GM12878 (cell line): ENCODE results near the gene FUZ. TPM values are rescaled to one million over a fixed set of nuclear protein-coding genes. Genes with fewer than 3 reads are reported as not detected.

ENCODE experiments used
- BCLAF1 ChIP-seq: fragments of 450-650 bp; IDR thresholded peaks from 2 replicates; pipeline ENCODE4 v1.6.1; 2017; ENCODE audit warnings: antibody characterized with exemption, mild to moderate bottlenecking, moderate library complexity
- CTCF ChIP-seq, 3 experiments: IDR thresholded peaks in 2 of 3; conservative IDR thresholded peaks in 1 of 3; 2 replicates each; pipeline ENCODE4 v1.5.1; 2011; ENCODE audit warnings: low read depth in 3 of 3, low read length in 3 of 3, mild to moderate bottlenecking in 3 of 3, control low read depth in 2 of 3, moderate library complexity in 2 of 3, inconsistent platforms in 1 of 3, mixed read lengths in 1 of 3; ENCODE audit not compliant: control insufficient read depth in 2 of 3, insufficient read depth in 1 of 3; ENCODE audit errors: extremely low read depth in 1 of 3
- EZH2 ChIP-seq: IDR thresholded peaks from 2 replicates; pipeline ENCODE4 v1.6.1; 2012; ENCODE audit warnings: low read depth, mild to moderate bottlenecking, control low read depth, inconsistent platforms, low read length, borderline replicate concordance; ENCODE audit not compliant: control insufficient read depth
- FOS ChIP-seq: IDR thresholded peaks from 3 replicates; pipeline ENCODE4 v1.6.1; 2011; ENCODE audit warnings: borderline replicate concordance; ENCODE audit not compliant: insufficient read length; ENCODE audit errors: extremely low read depth
- IKZF2 ChIP-seq, 2 experiments: fragments of 450-650 bp; IDR thresholded peaks; 2 replicates each; pipeline ENCODE4 v1.6.1; 2017; ENCODE audit warnings: mild to moderate bottlenecking in 2 of 2, moderate library complexity in 2 of 2
- KAT2A ChIP-seq: conservative IDR thresholded peaks from 2 replicates; pipeline ENCODE4 v1.6.1; 2011; ENCODE audit warnings: low read depth, low read length; ENCODE audit not compliant: control insufficient read depth
- KDM1A ChIP-seq: fragments of 200-600 bp; sonication (generic); IDR thresholded peaks from 2 replicates; pipeline ENCODE4 v1.6.1; 2016; ENCODE audit warnings: borderline replicate concordance
- PML ChIP-seq: IDR thresholded peaks from 2 replicates; pipeline ENCODE4 v1.6.1; 2012; ENCODE audit warnings: low read length, inconsistent platforms
- RBBP5 ChIP-seq: fragments of 200-600 bp; sonication (generic); conservative IDR thresholded peaks from 2 replicates; pipeline ENCODE4 v1.6.1; 2016
- RELB ChIP-seq: fragments of 450-650 bp; IDR thresholded peaks from 2 replicates; pipeline ENCODE4 v1.6.1; 2017; ENCODE audit warnings: low read depth, mild to moderate bottlenecking, moderate library complexity
- REST ChIP-seq: IDR thresholded peaks from 2 replicates; pipeline ENCODE4 v1.6.1; 2012; ENCODE audit warnings: mild to moderate bottlenecking, low read depth, low read length
- SIN3A ChIP-seq: IDR thresholded peaks from 2 replicates; pipeline ENCODE4 v1.6.1; 2012; ENCODE audit warnings: low read depth, low read length, improper control_type of control experiment
- SUPT20H ChIP-seq: IDR thresholded peaks from 2 replicates; pipeline ENCODE4 v1.6.1; 2011; ENCODE audit warnings: low read depth, mild to moderate bottlenecking, low read length, moderate library complexity, borderline replicate concordance; ENCODE audit not compliant: control insufficient read depth
- TAF1 ChIP-seq: IDR thresholded peaks from 2 replicates; pipeline ENCODE4 v1.6.1; 2011; ENCODE audit warnings: mild to moderate bottlenecking, low read depth, low read length, borderline replicate concordance
- ZNF24 ChIP-seq: fragments of 450-650 bp; IDR thresholded peaks from 2 replicates; pipeline ENCODE4 v1.6.1; 2017; ENCODE audit warnings: antibody characterized with exemption, mild to moderate bottlenecking
- ZNF687 ChIP-seq: fragments of 450-650 bp; IDR thresholded peaks from 2 replicates; pipeline ENCODE4 v1.6.1; 2017; ENCODE audit warnings: mild to moderate bottlenecking, moderate library complexity
- polyA plus RNA-seq, 11 experiments: library from polyadenylated mRNA; depleted of rRNA in 4 of 11; unstranded in 6 of 11; stranded (reverse) in 5 of 11; fragments of >200 nt; fragmentation: Nextera tagmentation in 4 of 11; fragmentation: Illumina TruSeq in 1 of 11; extraction: Ambion mirVana in 4 of 11; extraction: Trizol in 1 of 11; gene quantifications; 1 replicate in 1 of 11; 2 replicates in 10 of 11; pipeline versions ENCODE4 v1.2.1 to v1.2.3, GENCODE V29; 2011 to 2016; ENCODE audit warnings: inconsistent platforms in 2 of 11, missing spikeins in 2 of 11, low read depth in 1 of 11
- total RNA-seq, 4 experiments: library from RNA; depleted of rRNA in 3 of 4; stranded (reverse); fragments of >200 nt in 3 of 4; fragmentation: Illumina TruSeq in 1 of 4; extraction: Trizol in 1 of 4; gene quantifications; 2 replicates each; pipeline versions ENCODE4 v1.2.1 to v1.2.3, GENCODE V29; 2013 to 2021

FUZ gene
- total and polyA plus RNA-seq, 10 of the 15 experiments (the other 5 are each of a cell fraction or from before 2014, with no cell fraction given) = 0.18 to 11.5 (median 8.8) TPM

GRCh38 chr19:49848938-49849337 is 35.8 kb upstream of the FUZ start (continued):
- TF ChIP-seq ZNF687 (no peak), PML (no peak), FOS (no peak), TAF1 (no peak), RELB (no peak), EZH2 (no peak), BCLAF1 (no peak), IKZF2 (IDR thresholded peaks at IDR 0.05) (peak; percentile 23 to 49; a peak in 3 of 4 replicates), KDM1A (no peak), KAT2A (no peak), ZNF24 (no peak), SUPT20H (no peak), RBBP5 (no peak), SIN3A (no peak), REST (no peak), CTCF (IDR thresholded peaks at IDR 0.05 in 2 of 3, conservative IDR thresholded peaks at IDR 0.05 in 1 of 3; ENCODE audit: control insufficient read depth in 2 of 3, extremely low read depth in 1 of 3, insufficient read depth in 1 of 3, low read depth in 3 of 3, low read length in 3 of 3) (no peak)
